ENCODE data around the gene KCNJ14.

DNA sequence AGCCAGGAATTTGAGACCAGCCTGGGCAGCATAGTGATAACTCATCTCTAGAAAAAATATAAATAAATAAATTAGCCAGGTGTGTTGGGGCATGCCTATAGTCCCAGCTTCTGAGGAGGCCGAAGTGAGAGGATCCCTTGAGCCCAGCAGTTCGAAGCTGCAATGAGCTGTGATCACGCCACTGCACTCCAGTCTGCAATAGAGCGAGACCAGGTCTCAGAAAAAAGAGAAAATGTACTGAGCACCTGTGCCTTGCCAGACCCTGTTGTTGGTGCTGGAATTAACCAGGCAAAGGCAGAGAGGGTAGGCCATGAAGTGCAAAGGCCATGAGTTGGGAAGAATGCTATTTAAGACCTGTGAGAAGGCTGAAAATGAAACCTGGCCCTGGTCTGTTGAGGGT lies 16.5 kb downstream of the KCNJ14 start:
- no peak for TF ChIP-seq POLR2A (IDR thresholded peaks at IDR 0.05; ENCODE audit: low read length)
- no peak for TF ChIP-seq GATA1 (IDR thresholded peaks at IDR 0.05; ENCODE audit: low read depth, low read length)
